T47D (cell line): ENCODE measurements around the gene PRKN.

ENCODE experiments used
- DNase-seq, 2 experiments: peaks; one replicate each; pipeline versions ENCODE4 v3.0.0 to v3.0.0-alpha.2; 2011 to 2012; ENCODE audit warnings: low read depth in 1 of 2, low spot score in 1 of 2
- JUND ChIP-seq: IDR thresholded peaks from 2 replicates; pipeline ENCODE4 v1.6.1; 2012; ENCODE audit warnings: low read depth
- in situ Hi-C: cut with HindIII; loops from 2 replicates; pipeline ENCODE4 v1.10.0; 2016; ENCODE audit warnings: low sequenced_read_pairs, low pct_unique_long_range_greater_than_20kb

The PRKN gene

DNA sequence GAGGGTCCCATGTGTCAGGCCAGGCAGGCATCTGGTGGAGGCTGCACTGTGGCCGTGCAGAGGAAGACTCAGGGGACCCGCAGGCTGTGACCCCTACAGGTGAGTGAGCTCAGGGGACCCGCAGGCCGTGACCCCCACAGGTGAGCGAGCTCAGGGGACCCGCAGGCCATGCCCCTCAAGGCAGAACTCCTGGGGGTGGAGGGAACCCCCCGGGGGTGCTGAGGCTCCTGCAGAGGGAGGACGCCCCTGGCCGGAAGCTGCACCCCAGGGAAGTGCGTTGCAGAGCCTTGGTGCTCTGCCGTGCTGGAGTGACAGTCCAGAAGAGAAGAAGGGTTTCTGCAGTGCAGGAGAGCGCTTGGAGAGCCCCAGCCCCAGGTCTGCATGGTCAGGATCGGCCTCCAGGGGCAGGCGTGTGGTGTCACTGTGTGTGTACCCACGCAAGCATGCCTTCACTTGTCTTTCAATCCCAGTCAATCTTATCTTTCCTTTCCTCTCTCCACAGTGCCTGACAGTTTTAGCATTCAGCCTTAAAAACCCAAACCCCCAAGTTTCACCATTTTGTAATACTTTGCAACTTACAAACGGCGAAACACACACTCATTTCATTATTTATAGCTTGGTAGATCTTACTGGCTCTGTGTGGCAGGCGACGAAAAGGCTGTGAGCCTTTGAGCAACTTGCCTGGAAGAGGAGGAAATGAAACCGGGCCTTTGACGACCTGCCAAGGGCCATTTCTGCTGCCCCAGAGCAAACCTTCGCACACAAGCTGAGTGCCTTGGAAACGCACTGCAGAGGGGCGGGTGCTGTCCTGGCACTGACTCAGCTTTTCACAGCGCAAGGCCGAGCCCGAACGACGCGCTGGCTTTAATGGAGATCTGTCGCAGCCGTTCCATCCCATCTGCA lies 1352.3 kb downstream of the PRKN start:
- no peak for TF ChIP-seq JUND
- peak; percentile 41 to 70 for DNase-seq
- in situ Hi-C loops = no loop called here

GRCh38 chr6:161373905-161374451 lies 1353.6 kb downstream of the PRKN start:
- in situ Hi-C loops = no loop called here
- DNase-seq = peak; percentile 40 to 72
- no peak for TF ChIP-seq JUND

GRCh38 chr6:161372422-161372793 lies 1355.2 kb downstream of the PRKN start:
- in situ Hi-C loops = no loop called here
- no peak for TF ChIP-seq JUND
- DNase-seq = no peak

DNA sequence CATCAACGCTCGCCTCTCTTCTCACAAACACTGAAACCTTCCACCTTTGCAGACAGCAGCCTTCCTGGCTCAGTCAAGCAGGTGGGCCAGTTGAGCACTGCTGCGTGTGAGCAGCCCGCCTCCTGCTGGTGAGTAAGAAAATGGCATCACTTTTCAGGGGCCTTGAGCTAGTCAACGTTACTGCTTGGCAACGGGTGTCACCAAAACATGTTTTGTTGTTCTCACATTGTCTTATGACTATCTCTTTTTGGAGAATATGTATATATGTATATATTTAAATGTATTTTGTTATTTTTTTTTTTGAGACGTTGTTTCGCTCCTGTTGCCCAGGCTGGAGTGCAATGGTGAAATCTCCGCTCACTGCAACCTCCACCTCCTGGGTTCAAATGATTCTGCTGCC lies 1356.7 kb downstream of the PRKN start:
- peak; percentile 27 to 78 for DNase-seq
- in situ Hi-C loops = no loop called here
- TF ChIP-seq JUND = no peak

GRCh38 chr6:161369339-161369738 lies 1358.2 kb downstream of the PRKN start:
- DNase-seq = no peak
- no peak for TF ChIP-seq JUND
- in situ Hi-C loops = no loop called here

GRCh38 chr6:161368514-161368913 lies 1359.1 kb downstream of the PRKN start:
- in situ Hi-C loops = no loop called here
- TF ChIP-seq JUND = no peak
- no peak for DNase-seq

DNA sequence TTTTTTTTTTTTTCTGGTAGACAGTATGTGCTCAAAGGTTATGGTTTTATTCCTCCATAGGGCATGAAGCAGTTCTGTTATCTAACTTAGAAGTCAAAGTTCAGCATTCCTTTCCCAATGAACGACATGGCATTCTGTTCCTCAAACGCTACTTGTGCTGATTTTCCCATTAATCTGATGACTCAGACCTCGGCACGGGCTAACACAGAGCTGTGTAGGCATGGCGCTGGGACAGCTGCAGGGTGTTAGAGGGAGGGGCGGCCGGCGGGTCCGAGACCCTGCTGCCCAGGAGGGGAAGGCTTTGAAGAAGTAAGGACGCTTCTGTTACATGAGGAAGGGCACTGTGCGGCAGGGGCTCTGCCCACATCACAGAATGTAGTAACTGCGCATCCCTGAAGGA lies 1360.1 kb downstream of the PRKN start:
- in situ Hi-C loops = no loop called here
- no peak for DNase-seq
- no peak for TF ChIP-seq JUND

GRCh38 chr6:161366301-161366923 lies 1361.2 kb downstream of the PRKN start:
- DNase-seq = no peak
- in situ Hi-C loops = no loop called here
- TF ChIP-seq JUND = no peak

DNA sequence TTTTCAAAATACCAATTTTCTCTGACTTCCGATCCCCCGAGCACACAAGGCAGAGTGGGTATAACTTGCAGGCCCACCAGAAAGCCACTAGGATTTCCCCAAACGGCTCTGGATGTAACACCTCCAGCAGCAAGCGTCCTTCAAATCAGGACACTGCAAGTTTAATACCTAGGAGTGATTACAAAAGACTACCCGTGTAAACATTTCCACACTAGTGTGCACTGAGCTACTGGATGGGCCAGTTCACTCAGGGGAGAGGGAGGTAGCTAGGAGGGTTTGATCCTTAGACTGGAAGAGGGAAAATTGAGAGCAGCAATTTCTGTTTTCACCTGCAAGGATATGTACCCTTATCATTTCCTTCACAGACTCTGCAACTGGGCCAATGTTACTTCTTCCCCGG lies 1361.9 kb downstream of the PRKN start:
- DNase-seq = peak in 1 of 2 experiments; percentile 17
- in situ Hi-C loops = no loop called here
- TF ChIP-seq JUND = no peak

DNA sequence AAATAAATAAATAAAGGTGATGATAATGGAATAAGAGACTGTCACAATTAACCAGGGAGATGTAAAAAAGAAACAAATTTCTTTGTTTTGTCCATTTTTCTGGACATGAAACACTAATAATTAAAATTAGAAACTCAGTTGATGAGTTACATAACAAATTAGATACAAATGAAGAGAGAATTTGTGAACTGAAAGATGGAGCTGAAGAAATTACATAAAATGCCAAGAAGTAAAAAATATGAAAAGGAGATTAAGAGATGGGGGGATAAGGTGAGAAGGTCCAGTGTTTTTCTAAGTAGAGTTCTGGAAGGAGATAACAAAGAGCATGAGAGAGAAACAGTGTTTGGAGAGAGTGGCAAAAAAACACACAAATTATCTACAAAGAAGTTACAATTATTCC lies 1364.3 kb downstream of the PRKN start:
- TF ChIP-seq JUND = no peak
- DNase-seq = no peak
- in situ Hi-C loops = no loop called here

DNA sequence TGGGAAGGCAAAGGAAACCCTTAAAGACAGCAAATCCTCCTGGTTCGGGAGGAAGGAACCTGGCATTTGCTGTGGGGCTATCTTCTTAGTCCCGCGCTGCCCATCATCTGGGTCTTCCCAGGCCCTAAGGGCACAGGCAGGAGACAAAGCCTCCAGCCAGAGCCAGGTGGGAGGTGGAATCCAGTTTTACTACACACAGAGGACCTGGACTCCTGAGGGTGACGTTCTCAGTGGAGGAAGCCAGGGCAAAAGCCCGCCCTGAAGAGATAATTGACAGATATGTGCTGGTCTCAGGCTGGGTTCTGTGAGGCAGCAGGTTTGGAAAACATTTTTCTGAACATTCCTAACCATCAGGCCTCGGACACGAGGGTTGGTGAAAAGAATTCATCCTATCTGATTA lies 1365.3 kb downstream of the PRKN start:
- in situ Hi-C loops = no loop called here
- no peak for DNase-seq
- no peak for TF ChIP-seq JUND

GRCh38 chr6:161361529-161361928 lies 1366.0 kb downstream of the PRKN start:
- no peak for DNase-seq
- no peak for TF ChIP-seq JUND
- in situ Hi-C loops = no loop called here

GRCh38 chr6:161360520-161360919 lies 1367.0 kb downstream of the PRKN start:
- TF ChIP-seq JUND = no peak
- no peak for DNase-seq
- in situ Hi-C loops = no loop called here

GRCh38 chr6:161359618-161359945 lies 1368.0 kb downstream of the PRKN start:
- in situ Hi-C loops = no loop called here
- no peak for TF ChIP-seq JUND
- no peak for DNase-seq
